Adrenal gland (tissue), 5 donors: ENCODE results near the gene NAALAD2.
"Not testable (repeated sequence)": the region's sequence is repeated elsewhere in the genome, so short reads cannot be mapped to it uniquely, and the experiment has no call there.

Experiments used
- CTCF ChIP-seq, 6 experiments: fragments of 450-650 bp in 4 of 6; fragments of 200-600 bp in 2 of 6; sonication (generic) in 1 of 6; IDR thresholded peaks; 1 replicate in 5 of 6; 2 replicates in 1 of 6; pipeline versions ENCODE4 v1.5.1 to v1.8.0; 2016 to 2021; ENCODE audit warnings: antibody characterized with exemption in 6 of 6, mild to moderate bottlenecking in 2 of 6, moderate library complexity in 1 of 6
- POLR2A ChIP-seq, 2 donors: fragments of 450-650 bp; IDR thresholded peaks; one replicate each; pipeline ENCODE4 v1.6.1; 2017; ENCODE audit warnings: antibody characterized with exemption in 2 of 2, mild to moderate bottlenecking in 2 of 2, moderate library complexity in 1 of 2
- donor health status: DM: no; HTN: no; CAD: no.

GRCh38 chr11:90207992-90208391 is 73.5 kb downstream of the NAALAD2 start:
- TF ChIP-seq CTCF, POLR2A (IDR thresholded peaks at IDR 0.05): not testable (repeated sequence)
